Activated CD4-positive, alpha-beta T cell treated with anti-CD3 and anti-CD28 coated beads, Interleukin-2, amount 50 U/mL, for 4 hours (primary cell): ENCODE results near the gene ACAA2.
"Not testable (repeated sequence)": the region's sequence is repeated elsewhere in the genome, so short reads cannot be mapped to it uniquely, and the experiment has no call there.

Experiments
- DNase-seq, 2 experiments: peaks; one replicate each; pipeline ENCODE4 v3.0.0-alpha.2; 2020

The ACAA2 gene

GRCh38 chr18:49811151-49811938, 2.0 kb downstream of the ACAA2 start:
- no peak for DNase-seq

- DNase-seq: not testable (repeated sequence)
Measured at GRCh38 chr18:49808553-49809191, 4.7 kb downstream of the ACAA2 start.

- DNase-seq: no peak
Measured at GRCh38 chr18:49804096-49804495, 9.2 kb downstream of the ACAA2 start.

GRCh38 chr18:49802623-49803022, 10.7 kb downstream of the ACAA2 start:
- no peak for DNase-seq

GRCh38 chr18:49800491-49800890, 12.8 kb downstream of the ACAA2 start:
- not testable (repeated sequence) for DNase-seq

GRCh38 chr18:49799806-49800205, 13.5 kb downstream of the ACAA2 start:
- not testable (repeated sequence) for DNase-seq

GRCh38 chr18:49798001-49798400, 15.3 kb downstream of the ACAA2 start:
- no peak for DNase-seq

GRCh38 chr18:49795612-49796552, 17.5 kb downstream of the ACAA2 start:
- no peak for DNase-seq

- DNase-seq: no peak
Measured at GRCh38 chr18:49794743-49795142, 18.6 kb downstream of the ACAA2 start.

- DNase-seq: not testable (repeated sequence)
Measured at GRCh38 chr18:49789560-49790134, 23.7 kb downstream of the ACAA2 start.

- DNase-seq: no peak
Measured at GRCh38 chr18:49788327-49788898, 24.9 kb downstream of the ACAA2 start.

GRCh38 chr18:49786019-49786720, 27.2 kb downstream of the ACAA2 start:
- no peak for DNase-seq

GRCh38 chr18:49784427-49785185, 28.7 kb downstream of the ACAA2 start:
- no peak for DNase-seq

- not testable (repeated sequence) for DNase-seq
Measured at GRCh38 chr18:49783631-49784030, 29.7 kb downstream of the ACAA2 start.

- DNase-seq: no peak
Measured at GRCh38 chr18:49778826-49779465, 34.4 kb downstream of the ACAA2 start.

- DNase-seq: no peak
Measured at GRCh38 chr18:49769047-49769728, 44.1 kb downstream of the ACAA2 start.

GRCh38 chr18:49768051-49768391, 45.3 kb downstream of the ACAA2 start:
- DNase-seq: no peak

GRCh38 chr18:49767111-49768050, 46.0 kb downstream of the ACAA2 start:
- no peak for DNase-seq

GRCh38 chr18:49766646-49767045, 46.7 kb downstream of the ACAA2 start:
- no peak for DNase-seq
